Stimulated activated CD4-positive, alpha-beta T cell treated with anti-CD3 and anti-CD28 coated beads, Interleukin-4, amount 100 ng/mL, for 48 hours (primary cell): ENCODE measurements around the gene FAM3B.
"Not testable (repeated sequence)": the region's sequence is repeated elsewhere in the genome, so short reads cannot be mapped to it uniquely, and the experiment has no call there.

Source experiments
- DNase-seq, 2 donors: peaks; one replicate each; pipeline ENCODE4 v3.0.0-alpha.2; 2020; ENCODE audit warnings: low read depth in 2 of 2

FAM3B gene

DNA sequence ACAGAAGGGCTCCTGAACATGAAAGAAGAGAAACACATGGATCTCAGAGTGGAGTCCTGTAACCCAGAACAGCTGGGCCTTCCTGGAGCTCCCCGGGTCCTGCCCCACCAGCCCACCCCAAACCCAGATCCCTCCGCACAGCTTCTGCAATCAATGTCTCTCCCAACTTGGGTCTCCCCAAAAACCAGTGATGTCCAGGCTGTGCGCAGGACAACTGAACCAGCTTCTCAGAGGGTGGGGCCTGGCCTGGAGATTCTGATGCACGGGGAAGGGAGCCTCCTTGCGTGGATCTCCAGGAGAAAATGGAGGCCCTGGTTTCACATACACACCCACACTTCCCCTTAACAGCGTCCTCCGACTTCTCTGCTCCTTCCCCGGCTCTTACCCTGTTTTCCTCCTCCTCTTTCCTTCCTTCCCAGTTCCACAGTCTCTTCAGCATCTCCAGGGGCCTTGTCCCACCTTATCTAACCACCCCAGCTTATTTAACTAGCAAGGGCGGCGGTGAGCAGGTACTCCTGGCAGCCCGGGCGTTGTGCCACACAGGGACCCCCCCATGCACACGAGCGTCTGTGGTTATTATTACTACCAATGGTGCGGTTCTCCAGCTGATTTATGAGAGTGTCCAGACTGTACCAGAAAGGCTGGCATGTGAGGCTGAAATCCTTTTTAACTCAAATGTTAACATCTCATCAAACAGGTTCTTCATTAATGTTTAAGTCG lies 34.0 kb downstream of the FAM3B start:
- DNase-seq = no peak

DNA sequence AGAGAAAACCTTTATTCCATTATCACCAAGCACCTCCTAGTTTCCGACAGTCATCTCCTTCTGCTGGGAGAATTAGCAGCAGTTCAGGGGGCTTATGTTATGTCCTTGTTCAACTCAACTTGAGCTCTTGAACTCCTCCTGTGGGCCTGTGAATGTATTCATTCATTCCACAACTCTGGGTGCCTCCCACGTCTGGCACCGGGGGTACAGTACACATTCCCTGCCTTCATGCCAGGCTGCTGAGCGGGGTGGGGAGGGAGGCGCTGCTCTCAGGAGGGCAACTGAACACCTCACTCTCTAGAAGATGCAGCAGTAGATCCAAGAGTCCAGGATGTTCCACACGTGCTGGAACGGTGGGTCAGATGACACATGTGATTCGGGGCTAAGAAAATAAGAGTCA lies 40.9 kb downstream of the FAM3B start:
- no peak for DNase-seq

DNA sequence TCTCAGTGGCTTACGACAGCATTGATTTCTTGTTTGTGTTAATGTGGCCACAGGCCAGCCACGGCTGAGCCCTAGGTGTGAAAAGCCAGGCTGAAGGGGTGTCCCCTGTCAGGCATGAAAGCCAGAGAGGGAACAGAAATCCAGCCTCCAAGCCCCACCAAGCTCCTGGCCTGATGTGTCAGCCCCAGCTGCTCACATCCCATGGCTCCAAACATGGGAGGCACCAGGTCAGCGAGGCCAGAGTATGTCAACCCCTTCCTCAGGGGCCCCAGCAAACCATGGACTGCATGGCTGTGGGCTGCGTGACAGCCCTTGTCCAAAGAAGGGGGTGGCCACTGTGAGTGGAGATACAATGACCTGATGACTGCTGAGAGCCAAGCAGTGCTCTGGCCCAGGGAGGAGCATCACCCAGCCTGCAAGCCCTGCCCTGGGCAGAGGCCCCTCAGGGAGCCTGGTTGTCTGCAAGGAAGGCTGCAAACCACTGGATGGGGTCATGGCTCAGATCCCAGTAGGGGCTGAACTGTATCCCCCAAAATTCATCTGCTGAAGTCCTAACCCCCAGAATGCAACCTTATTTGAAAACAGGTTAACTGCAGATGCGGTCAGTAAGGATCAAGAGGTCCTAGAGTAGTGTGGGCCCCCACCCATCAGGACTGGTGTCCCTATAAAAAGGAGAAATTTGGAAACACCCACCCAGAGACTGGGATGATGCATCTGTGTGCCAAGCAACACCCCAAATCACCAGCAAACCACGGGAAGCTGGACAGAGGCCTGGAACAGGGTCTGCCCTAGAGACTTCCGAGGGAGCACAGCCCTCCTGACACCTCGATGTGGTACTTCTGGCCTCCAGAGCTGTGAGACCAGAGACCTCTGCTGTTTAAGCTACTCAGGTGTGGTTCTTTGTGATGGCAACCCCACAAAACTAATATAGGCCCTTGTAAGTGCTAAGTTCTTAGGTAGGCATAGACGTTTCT lies 41.9 kb downstream of the FAM3B start:
- no peak for DNase-seq

DNA sequence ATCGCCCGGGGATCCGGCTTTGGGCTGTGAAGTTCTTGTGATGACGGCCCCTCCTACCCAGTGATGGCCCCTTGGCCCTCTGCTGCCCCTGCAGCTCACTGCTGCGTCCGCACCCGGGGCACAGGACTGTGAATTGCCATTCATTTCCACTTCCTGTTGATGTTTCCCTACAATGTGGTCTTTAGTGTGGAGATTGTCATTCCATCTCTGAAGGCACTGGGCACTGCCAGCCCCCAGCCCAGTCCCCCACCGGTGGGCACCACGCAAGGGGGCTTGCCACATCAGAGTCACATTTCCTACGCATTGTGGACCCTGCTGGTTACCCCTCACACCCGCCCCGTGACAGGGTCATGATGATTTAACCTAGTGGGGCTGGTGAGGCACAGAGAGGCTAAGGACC lies 42.7 kb downstream of the FAM3B start:
- DNase-seq = no peak

DNA sequence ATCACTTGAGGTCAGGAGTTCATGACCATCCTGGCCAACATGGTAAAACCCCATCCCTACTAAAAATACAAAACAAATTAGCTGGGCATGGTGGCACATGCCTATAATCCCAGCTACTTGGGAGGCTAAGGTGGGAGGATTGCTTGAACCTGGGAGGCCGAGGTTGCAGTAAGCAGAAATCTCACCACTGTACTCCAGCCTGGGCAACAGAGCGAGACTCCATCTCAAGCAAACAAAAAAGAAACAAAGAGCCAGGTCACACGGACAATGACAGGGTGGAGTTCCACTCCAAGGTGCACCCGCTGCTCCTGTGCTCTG lies 43.1 kb downstream of the FAM3B start:
- not testable (repeated sequence) for DNase-seq

DNA sequence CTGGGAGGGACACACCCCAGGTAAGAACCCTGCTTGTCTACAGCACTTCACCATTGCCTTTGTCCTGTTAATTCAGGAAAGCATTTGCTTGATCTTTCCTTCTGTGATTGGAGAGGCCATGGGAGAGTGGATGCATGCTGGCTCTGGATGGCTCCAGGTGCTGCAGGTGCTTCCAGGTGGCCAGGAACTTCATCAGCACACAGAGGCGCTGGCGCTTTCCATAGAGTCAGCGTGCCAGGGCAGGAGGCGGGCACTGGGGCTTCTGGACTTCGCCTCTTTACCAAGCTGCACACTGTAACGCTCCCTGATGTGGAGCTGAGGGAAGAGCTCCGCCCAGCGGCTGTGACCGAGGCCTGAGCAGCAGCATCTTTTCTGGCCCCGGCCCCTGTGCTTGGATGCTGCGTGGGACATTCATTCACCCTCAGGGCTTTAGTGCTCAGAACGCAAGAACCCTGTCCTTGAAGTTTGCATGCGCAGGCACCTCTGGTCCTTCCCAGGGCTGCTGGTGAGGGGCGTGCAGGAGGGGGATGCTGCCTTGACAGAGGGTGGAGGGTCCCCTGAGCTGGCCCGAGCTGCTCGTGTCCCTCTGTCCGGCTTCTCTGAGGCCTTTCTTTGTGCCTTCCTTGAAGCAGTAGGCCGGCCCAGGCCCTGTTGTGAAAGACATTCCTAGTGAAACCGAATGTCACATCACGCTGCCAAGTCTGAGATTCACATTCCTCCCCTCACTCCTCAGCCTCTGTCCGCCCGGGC lies 43.6 kb downstream of the FAM3B start:
- no peak for DNase-seq

DNA sequence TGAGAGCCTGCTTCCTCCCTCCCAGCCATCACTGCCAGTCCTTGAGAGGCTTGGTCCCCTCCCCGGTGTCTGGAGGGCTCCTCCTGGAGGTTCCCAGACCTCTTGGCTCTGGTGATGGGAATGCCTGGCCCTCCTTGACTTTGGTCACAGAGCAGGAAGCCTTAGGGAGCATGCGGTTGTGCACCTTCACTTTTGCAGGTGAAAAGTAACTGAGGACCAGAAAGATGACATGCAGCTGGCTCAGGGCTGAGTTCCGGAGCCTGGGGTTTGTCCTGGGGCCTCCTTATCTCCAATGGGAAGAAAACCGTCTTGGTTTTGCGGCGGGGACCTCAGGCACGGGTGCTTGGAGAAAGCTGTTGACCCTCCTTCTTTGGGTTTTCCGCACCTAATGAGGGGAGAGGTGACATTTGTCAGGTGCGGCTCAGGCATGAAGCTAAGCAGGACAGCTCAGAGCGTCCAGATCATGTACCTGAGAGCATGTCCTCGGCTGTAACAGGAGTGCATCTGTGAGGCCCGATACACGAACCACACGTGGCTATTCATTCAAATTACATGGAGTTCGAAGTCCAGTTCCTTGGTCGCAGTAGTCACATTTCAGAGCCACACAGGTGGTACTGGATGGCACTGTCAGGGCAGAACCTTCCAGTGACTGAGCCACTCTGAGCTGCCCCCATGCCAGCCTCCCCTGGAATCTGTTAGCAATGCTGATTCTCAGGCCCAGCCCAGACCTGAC lies 44.6 kb downstream of the FAM3B start:
- no peak for DNase-seq

DNA sequence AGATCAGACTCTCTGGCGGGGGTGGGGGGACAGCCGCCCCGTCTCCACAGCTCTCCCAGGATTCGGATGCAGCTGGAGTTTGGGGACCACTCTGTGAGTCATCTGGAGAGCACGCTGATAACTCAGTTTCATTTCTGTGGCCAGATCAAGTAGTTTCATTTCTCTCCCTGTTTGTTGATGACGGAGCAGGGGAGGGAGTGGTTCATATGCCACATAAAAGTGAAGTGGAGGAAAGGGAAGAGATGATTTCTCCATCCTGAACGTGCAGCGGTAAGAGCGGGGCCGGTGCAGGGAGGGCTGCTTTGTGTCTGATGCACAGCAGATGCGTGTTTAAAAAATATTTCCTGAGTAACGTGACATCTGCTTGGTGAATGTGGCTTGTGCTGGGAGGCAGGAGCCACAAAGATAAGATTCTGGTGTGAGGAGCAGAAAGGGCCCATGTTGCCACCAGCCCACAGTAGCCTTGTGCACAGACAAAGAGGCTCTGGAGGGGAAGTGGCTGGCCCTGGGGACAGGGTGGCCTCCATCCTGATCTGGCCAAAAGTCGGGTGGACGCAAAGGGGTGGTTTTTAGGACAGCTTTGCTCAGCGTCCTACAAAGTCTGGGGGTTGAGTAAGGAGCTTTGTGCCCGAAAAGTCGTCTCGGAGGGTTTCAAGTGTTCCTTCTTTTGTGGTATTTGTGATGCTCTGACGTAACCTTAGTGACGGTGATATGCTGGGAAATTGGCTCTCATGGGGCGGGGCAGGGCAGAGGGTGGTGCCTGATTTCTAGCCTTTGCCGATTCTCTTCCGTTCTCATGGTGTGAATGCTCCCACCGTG lies 45.4 kb downstream of the FAM3B start, which contains the start of gene MX2:
Gene MX2, plus strand, starts transcription at position 242 of the 819 bp plus-strand sequence. CDS start 14,880 bp downstream, outside the sequence.
- peak; percentile 53 to 58 for DNase-seq

DNA sequence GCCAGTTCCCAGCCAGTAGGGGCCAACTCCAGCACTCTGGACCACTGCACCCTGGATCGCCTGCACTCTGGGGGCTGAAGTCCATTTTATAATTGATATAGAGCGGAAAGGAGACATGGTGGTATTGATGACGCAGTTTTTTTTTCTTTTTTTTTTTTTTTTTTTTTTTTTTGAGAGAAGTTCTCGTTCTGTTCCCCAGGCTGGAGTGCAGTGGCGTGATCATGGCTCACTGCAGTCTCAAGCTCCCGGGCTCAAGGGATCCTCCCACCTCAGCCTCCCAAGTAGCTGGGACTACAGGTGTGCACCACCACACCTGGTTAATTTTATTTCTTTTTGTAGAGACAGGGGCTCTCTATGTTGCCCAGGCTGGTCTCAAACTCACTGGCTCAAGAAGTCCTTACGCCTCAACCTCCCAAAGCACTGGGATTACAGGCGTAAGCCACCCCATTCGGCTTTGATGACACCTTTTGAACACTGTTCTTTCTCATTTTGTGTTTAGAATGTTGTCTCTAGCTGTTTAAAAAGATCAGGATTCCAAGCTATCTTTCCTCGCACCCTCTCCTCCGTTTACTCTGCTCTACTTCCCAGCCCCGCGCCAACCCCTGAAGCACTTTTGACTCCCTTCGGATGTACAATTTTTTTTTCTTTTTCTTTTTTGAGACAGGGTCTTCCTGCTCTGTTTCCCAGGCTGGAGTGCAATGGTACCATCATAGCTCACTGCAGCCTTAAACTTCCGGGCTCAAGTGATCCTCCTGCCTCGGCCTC lies 46.2 kb downstream of the FAM3B start:
- DNase-seq = no peak

DNA sequence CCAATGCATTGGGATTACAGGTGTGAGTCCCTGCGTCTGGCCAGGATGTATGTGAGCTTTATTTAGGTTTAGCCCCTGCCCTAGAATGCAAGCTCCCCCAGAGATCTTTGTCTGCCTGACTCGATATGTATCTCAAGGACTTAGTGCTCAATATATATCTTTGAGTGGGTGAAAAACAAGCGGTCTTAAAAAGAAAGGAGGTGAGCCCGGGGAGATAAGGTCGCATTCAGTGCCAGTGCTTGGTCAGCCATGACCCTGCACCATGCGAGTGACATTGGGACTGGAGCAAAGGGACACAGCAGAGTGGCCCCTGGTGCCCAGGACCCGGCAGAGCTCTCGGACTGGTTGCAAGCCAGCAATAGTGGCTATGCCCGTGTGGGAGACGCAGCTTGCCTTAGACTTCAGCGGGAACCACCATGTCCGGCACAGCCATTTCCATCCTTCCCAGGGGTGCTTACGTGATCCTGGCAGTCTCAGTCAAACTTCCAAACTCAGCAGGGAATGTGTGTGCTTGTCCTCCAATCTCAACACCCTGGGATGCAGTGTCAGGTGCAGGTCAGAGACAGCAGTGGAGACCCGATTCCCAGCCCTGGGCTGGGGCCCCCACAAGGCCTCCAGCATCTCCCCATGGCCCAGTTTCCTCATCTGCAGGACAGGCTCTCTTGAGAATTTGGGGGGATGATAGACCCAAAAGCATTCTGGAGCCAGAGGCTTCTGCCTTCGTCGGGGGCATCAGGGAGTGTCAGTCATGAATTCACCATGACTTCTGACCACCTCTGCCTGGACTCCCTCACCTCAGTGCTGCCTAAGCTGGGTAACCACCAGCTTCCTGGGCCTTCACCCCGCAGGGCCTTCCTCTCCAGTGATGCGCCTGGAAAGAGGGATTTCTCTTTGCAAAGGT lies 47.0 kb downstream of the FAM3B start:
- DNase-seq = no peak

DNA sequence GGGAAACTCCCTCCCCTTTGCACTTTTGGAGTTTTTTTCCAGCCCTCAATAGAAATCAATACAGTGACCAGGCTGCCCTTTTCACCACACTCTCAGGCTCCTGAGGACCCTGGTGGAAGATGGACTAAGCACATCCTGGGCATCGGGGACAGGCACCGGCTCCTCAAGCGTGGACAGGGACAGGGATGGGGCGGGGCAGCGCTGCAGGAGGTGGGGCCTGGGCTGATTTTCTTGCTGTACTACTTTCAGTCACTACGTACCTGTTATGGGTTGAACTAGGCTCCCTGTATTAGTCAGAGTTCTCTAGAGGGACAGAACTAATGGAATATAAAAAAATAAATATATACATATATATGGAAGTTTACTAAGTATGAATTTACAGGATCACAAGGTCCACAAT lies 47.7 kb downstream of the FAM3B start:
- DNase-seq = no peak

DNA sequence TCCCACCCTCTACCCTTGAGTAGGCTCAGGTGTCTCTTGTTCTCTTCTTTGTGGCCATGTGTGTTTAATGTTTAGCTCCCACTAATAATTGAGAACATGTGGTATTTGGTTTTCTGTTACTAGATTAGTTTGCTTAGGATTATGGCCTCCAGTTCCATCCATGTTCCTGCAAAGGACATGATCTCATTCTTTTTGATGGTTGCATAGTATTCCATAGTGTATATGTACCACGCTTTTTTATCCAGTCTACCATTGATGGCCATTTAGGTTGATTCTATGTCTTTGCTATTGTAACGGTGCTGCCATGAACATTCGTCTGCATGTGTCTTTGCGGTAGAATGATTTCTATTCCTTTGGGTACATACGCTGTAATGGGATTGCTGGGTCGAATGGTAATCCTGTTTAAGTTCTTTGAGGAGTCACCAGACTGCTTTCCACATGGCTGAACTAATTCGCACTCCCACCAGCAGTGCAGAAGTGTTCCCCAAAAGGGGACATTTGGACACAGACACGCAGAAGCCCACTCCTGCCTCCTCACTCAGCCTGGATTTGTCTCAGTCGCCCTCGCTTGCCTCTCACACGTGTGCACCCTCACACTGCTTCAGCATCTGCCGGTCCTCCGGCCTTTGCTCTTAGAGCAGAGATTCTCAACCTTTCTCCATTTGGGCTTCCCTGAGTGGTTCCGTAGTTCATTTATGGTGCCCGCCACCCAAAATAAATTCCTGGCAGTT lies 48.9 kb downstream of the FAM3B start:
- DNase-seq = no peak

DNA sequence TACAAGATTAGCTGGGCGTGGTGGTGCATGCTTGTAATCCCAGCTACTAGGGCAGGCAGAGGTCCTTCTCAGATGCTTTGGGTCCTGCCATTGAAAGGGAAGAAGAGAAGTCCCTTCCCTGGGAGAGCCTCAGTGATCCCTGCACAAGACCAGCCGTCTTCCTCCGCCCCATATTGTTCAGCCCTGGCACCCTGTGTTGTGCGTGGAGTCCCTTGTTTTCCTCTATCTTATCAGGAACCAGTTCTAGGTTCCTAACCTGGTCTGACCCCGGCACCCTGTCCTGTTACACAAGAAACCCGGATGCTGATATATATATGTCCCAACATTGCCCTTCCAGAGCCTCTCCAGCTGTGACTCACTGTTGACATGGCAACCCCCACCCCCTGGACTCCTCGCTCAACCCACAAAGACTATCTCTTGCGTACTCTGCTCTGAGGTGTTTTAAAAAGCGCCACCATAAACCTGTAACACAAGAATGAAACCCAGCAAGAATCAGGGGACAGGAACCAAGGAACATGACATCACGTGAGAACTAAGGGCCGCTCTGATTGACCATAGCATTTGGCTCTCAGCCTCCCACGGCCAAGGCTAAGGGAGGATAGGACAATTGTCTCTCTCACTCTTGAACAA lies 50.0 kb downstream of the FAM3B start:
- DNase-seq = no peak

DNA sequence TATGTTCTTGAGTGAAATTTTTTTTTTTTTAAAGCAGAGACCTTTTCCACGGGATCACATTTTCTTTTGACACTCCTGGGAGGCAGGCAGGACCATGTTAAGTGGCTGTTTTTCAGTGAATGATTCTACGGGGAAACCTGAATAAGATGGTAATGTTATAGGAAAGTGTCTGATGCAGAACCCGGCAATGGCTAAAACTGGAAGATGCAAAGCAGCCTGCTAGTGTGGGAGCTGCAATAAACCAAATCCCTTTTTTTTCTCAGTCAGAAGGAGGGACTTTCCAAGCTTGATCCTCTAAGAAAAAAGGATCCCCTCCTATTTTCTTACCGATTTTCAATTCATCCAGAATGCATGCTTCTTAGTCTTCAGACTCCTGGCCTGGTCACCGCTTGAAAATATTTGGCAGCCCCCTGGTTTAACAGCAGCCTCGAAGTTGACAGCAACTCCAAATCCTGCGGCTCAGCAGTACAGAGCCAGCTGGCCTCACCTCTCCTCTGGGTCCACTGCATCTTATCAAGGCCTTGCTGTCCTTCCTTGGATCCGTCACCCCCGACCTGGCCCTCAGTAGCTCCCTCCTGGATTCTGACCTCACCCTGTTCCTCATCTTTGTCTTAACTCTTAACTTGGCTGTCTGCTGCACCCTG lies 50.8 kb downstream of the FAM3B start:
- DNase-seq = no peak

DNA sequence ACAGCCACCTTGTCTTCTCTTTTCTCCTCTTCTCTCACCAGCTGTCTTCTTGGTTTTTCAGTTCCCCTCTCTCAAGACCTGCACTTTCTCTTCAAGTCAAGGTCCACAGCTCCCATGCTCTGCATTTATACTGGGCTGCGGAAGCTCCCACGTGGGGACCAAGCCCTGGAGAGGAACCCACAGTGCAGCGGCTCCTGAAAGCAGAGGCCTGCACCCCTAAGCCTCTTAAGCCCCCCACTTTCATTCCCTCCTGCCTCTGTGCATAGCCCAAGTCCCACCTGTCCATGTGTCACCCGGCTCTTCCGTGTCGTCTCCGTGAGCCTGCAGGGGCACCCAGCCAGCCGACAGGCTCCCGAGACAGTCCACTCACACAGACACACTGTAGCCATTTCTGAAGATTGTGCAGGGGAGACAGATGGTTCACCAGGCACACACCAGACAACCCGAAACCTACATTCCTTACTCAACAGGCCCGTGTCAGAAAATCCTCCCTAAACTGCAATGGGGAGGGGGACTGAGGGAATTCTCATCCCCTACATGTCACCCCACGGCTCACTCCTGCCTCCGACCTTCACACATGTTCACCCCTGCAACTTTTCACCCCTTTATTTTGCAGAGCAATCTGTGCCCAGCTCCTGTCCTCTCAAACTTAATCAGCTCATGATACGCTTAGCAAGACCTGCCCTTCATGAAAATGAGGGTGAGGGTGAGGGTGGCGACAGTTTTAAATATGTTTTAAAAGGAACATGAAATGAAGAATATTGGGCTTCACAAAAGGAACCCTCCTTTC lies 51.5 kb downstream of the FAM3B start:
- no peak for DNase-seq

DNA sequence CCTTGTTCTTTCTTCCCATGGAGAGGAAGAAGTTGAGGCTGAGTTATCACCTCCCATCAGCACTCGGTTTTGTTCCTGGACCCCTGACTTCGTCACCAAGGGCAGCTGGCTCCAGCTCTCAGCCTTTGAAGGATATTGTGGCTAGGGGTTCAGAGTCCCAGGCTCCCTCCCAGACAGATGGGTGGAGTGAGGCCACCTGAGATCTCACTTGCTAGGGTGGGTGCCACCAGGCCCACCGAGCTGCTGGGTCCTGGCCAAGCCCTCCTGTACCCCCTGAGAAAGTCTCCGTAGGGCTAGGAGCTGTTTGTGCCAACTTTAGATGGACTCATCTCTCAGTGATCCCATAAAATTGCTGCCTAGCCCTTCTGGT lies 52.1 kb downstream of the FAM3B start:
- no peak for DNase-seq
